ENCODE results near the gene RPL22. TPM values are rescaled to one million over a fixed set of nuclear protein-coding genes. Genes with fewer than 3 reads are reported as not detected.

The RPL22 gene
- total and polyA plus RNA-seq, 2 of the 8 experiments (the other 6 are each of a cell fraction or from before 2014, with no cell fraction given): 133 to 521 TPM

DNA sequence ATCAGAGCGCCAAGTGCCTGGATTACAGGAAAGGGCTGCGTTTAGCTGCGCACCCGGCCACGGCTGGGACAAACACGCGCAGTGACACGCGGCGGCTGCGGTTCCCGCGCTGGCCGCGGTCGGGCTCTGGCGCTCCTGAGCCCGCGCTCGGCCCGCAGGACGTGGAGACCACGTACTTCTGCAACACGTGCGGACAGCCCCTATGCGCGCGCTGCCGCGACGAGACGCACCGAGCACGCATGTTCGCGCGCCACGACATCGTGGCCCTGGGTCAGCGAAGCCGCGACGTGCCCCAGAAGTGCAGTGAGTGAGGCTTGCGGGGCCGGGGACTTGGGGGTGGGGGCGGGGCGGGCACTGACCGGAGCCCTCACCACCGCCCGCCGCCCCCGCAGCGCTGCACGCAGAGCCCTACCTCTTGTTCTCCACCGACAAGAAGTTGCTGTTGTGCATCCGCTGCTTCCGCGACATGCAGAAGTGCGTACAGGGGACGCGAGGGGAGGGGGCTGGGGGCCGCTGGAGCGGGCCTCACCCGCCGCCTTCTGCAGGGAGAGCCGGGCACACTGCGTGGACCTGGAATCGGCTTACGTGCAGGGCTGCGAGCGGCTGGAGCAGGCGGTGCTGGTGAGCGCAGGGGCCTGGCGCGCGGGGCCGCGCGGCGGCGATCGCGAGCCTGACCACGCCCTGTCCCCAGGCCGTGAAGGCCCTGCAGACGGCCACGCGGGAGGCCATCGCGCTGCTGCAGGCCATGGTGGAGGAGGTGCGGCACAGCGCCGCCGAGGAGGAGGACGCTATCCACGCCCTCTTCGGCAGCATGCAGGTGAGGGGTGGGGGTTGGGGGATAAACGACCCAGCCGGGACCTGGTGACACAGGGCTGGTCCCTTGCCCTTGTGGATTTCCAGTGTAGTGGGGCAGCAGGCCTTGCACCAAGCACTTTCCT lies 9.6 kb upstream of the RPL22 start:
- Histone ChIP-seq H3K79me1 (ENCODE audit: low read depth, low read length) (no peaks in the 10 kb centered on the region), H3K9me3 (ENCODE audit: insufficient read depth in 2 of 2, low read depth in 1 of 2, low read length in 1 of 2) (no peaks in the 10 kb centered on the region), H2BK120ac (replicated peaks; ENCODE audit: low read depth, low read length) (peak overlapping the region; percentile 15), H3K18ac (ENCODE audit: extremely low read depth, low read length) (peak overlapping the region; percentile 97), H3K4ac (replicated peaks; ENCODE audit: insufficient read length, low read depth, low read length) (peak overlapping the region; percentile 96), H3K9ac (replicated peaks in 1 of 4; ENCODE audit: extremely low read depth in 1 of 4, low read depth in 3 of 4, low read length in 3 of 4) (no peak overlapping the region; a peak in 1 of 7 replicates), H3K14ac (ENCODE audit: insufficient read length) (no peak overlapping the region), H3K27ac (ENCODE audit: low read depth, low read length) (no peak overlapping the region), H2BK5ac (ENCODE audit: low read depth, low read length) (no peak overlapping the region), H3K79me2 (ENCODE audit: control insufficient read depth in 1 of 2, insufficient read depth in 2 of 2, low read length in 2 of 2) (no peaks in the 10 kb centered on the region), H2AK5ac (ENCODE audit: low read depth, low read length) (no peak overlapping the region), H4K8ac (ENCODE audit: extremely low read depth, insufficient read depth, low read length) (peak overlapping the region; percentile 40), H2BK15ac (ENCODE audit: low read length) (peak overlapping the region; percentile 92; the same call in 1 of the 2 replicates), H2BK12ac (ENCODE audit: low read depth, low read length) (no peak overlapping the region; the same call in 1 of the 2 replicates), H4K91ac (replicated peaks; ENCODE audit: insufficient read length, low read length) (peak overlapping the region; percentile 68), H4K5ac (ENCODE audit: insufficient read length, low read depth, low read length) (no peak overlapping the region), H3K4me2 (ENCODE audit: insufficient read depth in 1 of 2, low read depth in 2 of 2, low read length in 2 of 2) (peak overlapping the region; percentile 57 to 99), H2BK20ac (ENCODE audit: low read length) (0 out of 2 replicates have a peak overlapping the region, but pooled peaks have one; percentile 18), H2AFZ (ENCODE audit: low read length) (0 out of 2 replicates have a peak overlapping the region, but pooled peaks have one; percentile 14), H3K56ac (replicated peaks; ENCODE audit: insufficient read length, low read depth, low read length) (no peak overlapping the region), H3K36me3 (ENCODE audit: control insufficient read depth in 2 of 4, insufficient read depth in 4 of 4, low read length in 3 of 4) (no peaks in the 10 kb centered on the region), H3K4me3 (ENCODE audit: extremely low read depth in 1 of 4, insufficient read depth in 2 of 4, low read depth in 3 of 4, low read length in 4 of 4) (peak overlapping the region; percentile 12 to 58 (median 34)), H3K4me1 (replicated peaks in 1 of 4; ENCODE audit: control insufficient read depth in 3 of 4, insufficient read depth in 4 of 4, low read length in 3 of 4) (peaks cover 0 to 31% (median 24%) of the 10 kb centered on the region in 4 experiments; a peak in 6 of 7 replicates), H4K20me1 (replicated peaks in 1 of 2; ENCODE audit: control insufficient read depth in 1 of 2, insufficient read depth in 2 of 2, low read length in 2 of 2) (peaks cover 0 to 7% of the 10 kb centered on the region in 2 experiments), H3K23me2 (ENCODE audit: low read depth, low read length) (peaks cover 20% of the 10 kb centered on the region; the same call in 1 of the 2 replicates), H3K23ac (ENCODE audit: insufficient read length) (no peak overlapping the region), H3K27me3 (replicated peaks in 1 of 4; ENCODE audit: control insufficient read depth in 3 of 4, extremely low read depth in 1 of 4, insufficient read depth in 3 of 4, low read length in 3 of 4) (peaks cover 1 to 52% (median 40%) of the 10 kb centered on the region in 4 experiments)
- ChIA-PET POLR2A (ENCODE audit: partially characterized antibody) (interaction anchor here (0.7 to 5.6 kb wide), 11 partner anchors 11 to 34 kb away, joined by 3 to 78 read pairs (median 7); partner anchors contain the start of genes HES3, ICMT and RPL22), CTCF (ENCODE audit: partially characterized antibody) (interaction anchor here (0.6 to 17.1 kb wide), 16 partner anchors 9 to 965 kb away, joined by 3 to 353 read pairs (median 6); partner anchors contain the start of genes HES3, ICMT and RPL22)
- DNase-seq (ENCODE audit: low read depth in 1 of 2, low spot score in 2 of 2) (peak in 1 of 2 experiments; percentile 67), FAIRE-seq (no peak)
- 5% methylated on average over 60 of the region's 99 CpGs; no CpG with 5 or more reads in 1 of the 2 experiments for WGBS, 2 experiments (ENCODE audit: extremely low coverage in 1 of 2, insufficient coverage in 1 of 2, insufficient read length in 1 of 2, insufficient replicate concordance in 2 of 2, low coverage in 1 of 2, low lambda C conversion rate in 2 of 2, missing lambda C conversion rate in 1 of 2)
- TF ChIP-seq KDM5A (IDR thresholded peaks at IDR 0.05; ENCODE audit: low read length) (no peak), RBBP5 (IDR thresholded peaks at IDR 0.05; ENCODE audit: borderline replicate concordance, low read depth, low read length) (0 out of 2 replicates have a peak, but pooled peaks have one; percentile 35), RNF2 (IDR thresholded peaks at IDR 0.05; ENCODE audit: borderline replicate concordance, low read depth, low read length, missing control alignments, poor library complexity, severe bottlenecking) (no peak), TCF12 (IDR thresholded peaks at IDR 0.05; ENCODE audit: low read depth, low read length) (no peak), EGR1 (IDR thresholded peaks at IDR 0.05; ENCODE audit: borderline replicate concordance, low read depth, low read length) (peak; percentile 37; the same call in 1 of the 2 replicates), SP4 (IDR thresholded peaks at IDR 0.05; ENCODE audit: low read length) (no peak), CBX8 (IDR thresholded peaks at IDR 0.05; ENCODE audit: borderline replicate concordance, low read depth, low read length) (no peak), NRF1 (IDR thresholded peaks at IDR 0.05; ENCODE audit: low read depth, low read length) (no peak)
- TF ChIP-seq, protein P1, sequence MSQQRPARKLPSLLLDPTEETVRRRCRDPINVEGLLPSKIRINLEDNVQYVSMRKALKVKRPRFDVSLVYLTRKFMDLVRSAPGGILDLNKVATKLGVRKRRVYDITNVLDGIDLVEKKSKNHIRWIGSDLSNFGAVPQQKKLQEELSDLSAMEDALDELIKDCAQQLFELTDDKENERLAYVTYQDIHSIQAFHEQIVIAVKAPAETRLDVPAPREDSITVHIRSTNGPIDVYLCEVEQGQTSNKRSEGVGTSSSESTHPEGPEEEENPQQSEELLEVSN (IDR thresholded peaks at IDR 0.05): peak; percentile 88
